SKM-1 treated with dmso at 0.1 percent for 144 hours (cell line): Measurements from ENCODE around the gene ENO4.

Source experiments
- DNase-seq: peaks from one replicate; lab custom pipeline; 2025; ENCODE audit not compliant: unreplicated experiment; lab: John Stamatoyannopoulos, UW

ENO4 gene

GRCh38 chr10:116849248-116850057 lies at the start of gene ENO4:
ENO4 (plus strand) TSS chr10:116849499; CDS start chr10:116849567, 68 bp downstream.
- DNase-seq: peak; percentile 42

- DNase-seq: no peak
Observed at GRCh38 chr10:116800286-116800929, 48.9 kb upstream of the ENO4 start.

- no peak for DNase-seq
Observed at GRCh38 chr10:116801658-116802057, 47.6 kb upstream of the ENO4 start.

- no peak for DNase-seq
Observed at GRCh38 chr10:116802474-116802873, 46.8 kb upstream of the ENO4 start.

- no peak for DNase-seq
Observed at GRCh38 chr10:116802876-116803275, 46.4 kb upstream of the ENO4 start.

- DNase-seq: no peak
Observed at GRCh38 chr10:116803451-116804249, 45.6 kb upstream of the ENO4 start.

- DNase-seq: no peak
Observed at GRCh38 chr10:116808706-116809105, 40.6 kb upstream of the ENO4 start.

- DNase-seq: no peak
Observed at GRCh38 chr10:116809483-116810119, 39.7 kb upstream of the ENO4 start.

GRCh38 chr10:116810120-116810500 lies 39.2 kb upstream of the ENO4 start:
- DNase-seq: no peak

GRCh38 chr10:116810895-116811294 lies 38.4 kb upstream of the ENO4 start:
- no peak for DNase-seq

- no peak for DNase-seq
Observed at GRCh38 chr10:116811691-116812090, 37.6 kb upstream of the ENO4 start.

- no peak for DNase-seq
Observed at GRCh38 chr10:116815641-116816415, 33.5 kb upstream of the ENO4 start.

GRCh38 chr10:116817178-116817577 lies 32.1 kb upstream of the ENO4 start:
- DNase-seq: no peak

- no peak for DNase-seq
Observed at GRCh38 chr10:116817780-116818343, 31.4 kb upstream of the ENO4 start.

GRCh38 chr10:116819999-116820677 lies 29.2 kb upstream of the ENO4 start:
- DNase-seq: no peak

GRCh38 chr10:116825901-116826300 lies 23.4 kb upstream of the ENO4 start:
- no peak for DNase-seq

GRCh38 chr10:116826803-116827202 lies 22.5 kb upstream of the ENO4 start:
- no peak for DNase-seq

GRCh38 chr10:116827214-116827671 lies 22.1 kb upstream of the ENO4 start:
- DNase-seq: no peak

- no peak for DNase-seq
Observed at GRCh38 chr10:116828116-116828515, 21.2 kb upstream of the ENO4 start.
